Measurements from ENCODE around the gene LRRN3.
A peak's percentile ranks its signal among the peaks of the same experiment; 100 is the strongest.

LRRN3 gene

GRCh38 chr7:111112439-111112838 lies 21.5 kb downstream of the LRRN3 start:
- Mint-ChIP-seq H3K9me3 (no peaks in the 10 kb centered on the region), H3K27ac (peak overlapping the region; percentile 33 to 69 (median 51)), H3K27me3 (ENCODE audit: low read depth) (no peaks in the 10 kb centered on the region), H3K36me3 (ENCODE audit: low read depth) (no peaks in the 10 kb centered on the region), H3K4me3 (no peak overlapping the region), H3K4me1 (peaks cover 23% of the 10 kb centered on the region)
- TF ChIP-seq CTCF (IDR thresholded peaks at IDR 0.05; ENCODE audit: unreplicated experiment in 3 of 3) = no peak

GRCh38 chr7:111113263-111114017 lies 22.5 kb downstream of the LRRN3 start:
- no peak for TF ChIP-seq CTCF (IDR thresholded peaks at IDR 0.05; ENCODE audit: unreplicated experiment in 3 of 3)
- Mint-ChIP-seq H3K4me3 (no peak overlapping the region), H3K9me3 (no peaks in the 10 kb centered on the region), H3K27me3 (ENCODE audit: low read depth) (no peaks in the 10 kb centered on the region), H3K36me3 (ENCODE audit: low read depth) (no peaks in the 10 kb centered on the region), H3K27ac (no peak overlapping the region), H3K4me1 (peaks cover 18% of the 10 kb centered on the region)

- no peaks in the 10 kb centered on the region for H3K36me3 Mint-ChIP-seq (ENCODE audit: low read depth)
- no peak for TF ChIP-seq CTCF (IDR thresholded peaks at IDR 0.05; ENCODE audit: unreplicated experiment in 3 of 3)
- H3K4me3 Mint-ChIP-seq = no peak overlapping the region
- no peaks in the 10 kb centered on the region for H3K9me3 Mint-ChIP-seq
- H3K4me1 Mint-ChIP-seq = peaks cover 18% of the 10 kb centered on the region
- no peaks in the 10 kb centered on the region for H3K27me3 Mint-ChIP-seq (ENCODE audit: low read depth)
- H3K27ac Mint-ChIP-seq = no peak overlapping the region
Measured at GRCh38 chr7:111115966-111116365, 25.0 kb downstream of the LRRN3 start.

GRCh38 chr7:111126987-111127386 lies 36.1 kb downstream of the LRRN3 start:
- Mint-ChIP-seq H3K27ac (no peak overlapping the region), H3K9me3 (no peaks in the 10 kb centered on the region), H3K4me3 (no peak overlapping the region), H3K4me1 (no peaks in the 10 kb centered on the region), H3K27me3 (ENCODE audit: low read depth) (no peaks in the 10 kb centered on the region), H3K36me3 (ENCODE audit: low read depth) (peaks cover 4% of the 10 kb centered on the region)
- no peak for TF ChIP-seq CTCF (IDR thresholded peaks at IDR 0.05; ENCODE audit: unreplicated experiment in 3 of 3)

GRCh38 chr7:111129435-111129834 lies 38.5 kb downstream of the LRRN3 start:
- Mint-ChIP-seq H3K27ac (no peak overlapping the region), H3K36me3 (ENCODE audit: low read depth) (no peaks in the 10 kb centered on the region), H3K4me3 (no peak overlapping the region), H3K27me3 (ENCODE audit: low read depth) (no peaks in the 10 kb centered on the region), H3K4me1 (no peaks in the 10 kb centered on the region), H3K9me3 (no peaks in the 10 kb centered on the region)
- no peak for TF ChIP-seq CTCF (IDR thresholded peaks at IDR 0.05; ENCODE audit: unreplicated experiment in 3 of 3)

GRCh38 chr7:111132833-111133232 lies 41.9 kb downstream of the LRRN3 start:
- Mint-ChIP-seq H3K4me1 (no peaks in the 10 kb centered on the region), H3K9me3 (no peaks in the 10 kb centered on the region), H3K27me3 (ENCODE audit: low read depth) (no peaks in the 10 kb centered on the region), H3K36me3 (ENCODE audit: low read depth) (no peaks in the 10 kb centered on the region), H3K4me3 (no peak overlapping the region), H3K27ac (no peak overlapping the region)
- TF ChIP-seq CTCF (IDR thresholded peaks at IDR 0.05; ENCODE audit: unreplicated experiment in 3 of 3) = no peak
